ENCODE results near the gene RAB3IP.

The RAB3IP gene

DNA sequence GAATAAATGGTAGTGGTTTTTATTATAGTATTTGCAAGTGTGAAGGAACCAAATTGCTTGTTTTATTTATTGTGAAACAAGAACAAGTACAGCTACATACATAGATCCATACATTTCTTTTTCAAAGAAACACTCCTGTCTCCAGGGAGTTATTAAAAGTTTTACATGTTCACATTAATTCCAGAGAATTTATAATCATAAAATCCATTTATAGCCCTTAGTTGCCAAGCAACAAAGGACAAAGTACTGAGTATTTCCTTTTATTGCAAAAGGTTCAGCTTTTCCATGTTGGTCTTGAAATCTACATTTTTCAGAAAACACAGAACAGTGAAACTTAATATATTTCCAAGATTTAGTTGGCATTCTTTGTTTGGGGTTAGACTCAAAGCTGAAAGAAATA is 95.9 kb downstream of the RAB3IP start:
- no peak overlapping the region for H3K18ac ChIP-seq (ENCODE audit: low read depth in 1 of 2, low read length in 2 of 2)
- H3K4ac ChIP-seq (ENCODE audit: low read depth in 1 of 2, low read length in 2 of 2) = no peak overlapping the region
- H2BK120ac ChIP-seq (ENCODE audit: low read depth, low read length) = no peak overlapping the region
- no peaks in the 10 kb centered on the region for H3K9me3 ChIP-seq (ENCODE audit: control insufficient read depth, low read length)
- H3K36me3 ChIP-seq (ENCODE audit: control insufficient read depth in 1 of 2, insufficient read depth in 2 of 2, low read depth in 1 of 2, low read length in 2 of 2) = no peaks in the 10 kb centered on the region
- H3K23ac ChIP-seq (ENCODE audit: low read length in 2 of 2) = no peak overlapping the region
- peaks cover 3% of the 10 kb centered on the region for H3K4me1 ChIP-seq (ENCODE audit: control insufficient read depth, insufficient read depth, low read depth, low read length)
- no peak overlapping the region for H2BK5ac ChIP-seq (ENCODE audit: low read depth, low read length, poor library complexity, severe bottlenecking)
- H4K8ac ChIP-seq (ENCODE audit: low read length) = no peak overlapping the region
- H3K27me3 ChIP-seq (ENCODE audit: control insufficient read depth in 1 of 2, insufficient read depth in 1 of 2, low read length in 2 of 2) = no peaks in the 10 kb centered on the region
- H3K14ac ChIP-seq (ENCODE audit: low read length in 2 of 2) = no peak overlapping the region
- H2BK12ac ChIP-seq (ENCODE audit: low read length in 2 of 2) = no peak overlapping the region
- H2BK15ac ChIP-seq (ENCODE audit: low read depth, poor library complexity, severe bottlenecking) = no peak overlapping the region
- H3K79me1 ChIP-seq (replicated peaks; ENCODE audit: low read length, poor library complexity, severe bottlenecking) = no peaks in the 10 kb centered on the region
- no peak overlapping the region for H2AFZ ChIP-seq (ENCODE audit: low read depth, low read length)
- H4K91ac ChIP-seq (ENCODE audit: low read length) = no peak overlapping the region
- no peak overlapping the region for H3K9ac ChIP-seq (ENCODE audit: low read length)
- no peak overlapping the region for H3K4me3 ChIP-seq (ENCODE audit: insufficient read depth in 1 of 2, low read depth in 1 of 2, low read length in 2 of 2)
- peak overlapping the region; percentile 75 for H3K27ac ChIP-seq (ENCODE audit: low read length, poor library complexity, severe bottlenecking)
- H2AK5ac ChIP-seq (ENCODE audit: low read length, severe bottlenecking) = no peak overlapping the region
- H3K4me2 ChIP-seq (ENCODE audit: low read length, poor library complexity, severe bottlenecking) = no peak overlapping the region
- DNase-seq = no peak

DNA sequence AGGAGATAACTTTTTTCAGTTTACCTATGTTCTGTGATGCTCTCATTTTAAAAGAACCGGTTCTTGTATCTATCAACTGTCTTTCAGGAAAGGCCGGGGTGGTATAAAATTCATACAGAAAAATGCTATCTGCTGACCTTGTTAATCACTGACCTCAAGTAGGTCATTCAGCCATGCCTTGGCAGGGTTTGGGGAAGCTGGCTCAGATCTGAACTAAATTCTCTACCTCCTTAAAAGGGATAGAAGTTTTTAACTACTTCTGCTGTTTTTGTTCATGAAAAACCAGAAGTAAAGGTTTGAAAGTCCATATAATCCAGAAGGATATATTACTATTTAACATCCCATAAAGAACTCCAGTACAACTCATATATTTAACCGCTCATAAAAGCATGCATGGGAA is 96.4 kb downstream of the RAB3IP start:
- no peak overlapping the region for H2BK5ac ChIP-seq (ENCODE audit: low read depth, low read length, poor library complexity, severe bottlenecking)
- H2AK5ac ChIP-seq (ENCODE audit: low read length, severe bottlenecking) = no peak overlapping the region
- no peak overlapping the region for H3K4me2 ChIP-seq (ENCODE audit: low read length, poor library complexity, severe bottlenecking)
- no peak overlapping the region for H3K18ac ChIP-seq (ENCODE audit: low read depth in 1 of 2, low read length in 2 of 2)
- H3K9ac ChIP-seq (ENCODE audit: low read length) = no peak overlapping the region
- H3K23ac ChIP-seq (ENCODE audit: low read length in 2 of 2) = no peak overlapping the region
- no peak overlapping the region for H4K8ac ChIP-seq (ENCODE audit: low read length)
- no peak overlapping the region for H4K91ac ChIP-seq (ENCODE audit: low read length)
- H3K9me3 ChIP-seq (ENCODE audit: control insufficient read depth, low read length) = no peaks in the 10 kb centered on the region
- peaks cover 3% of the 10 kb centered on the region for H3K4me1 ChIP-seq (ENCODE audit: control insufficient read depth, insufficient read depth, low read depth, low read length)
- WGBS = 100% methylated on average over 2 of the region's 3 CpGs
- no peak overlapping the region for H2AFZ ChIP-seq (ENCODE audit: low read depth, low read length)
- peak overlapping the region; percentile 16 for H3K27ac ChIP-seq (ENCODE audit: low read length, poor library complexity, severe bottlenecking)
- no peaks in the 10 kb centered on the region for H3K36me3 ChIP-seq (ENCODE audit: control insufficient read depth in 1 of 2, insufficient read depth in 2 of 2, low read depth in 1 of 2, low read length in 2 of 2)
- no peak overlapping the region for H2BK15ac ChIP-seq (ENCODE audit: low read depth, poor library complexity, severe bottlenecking)
- no peak overlapping the region for H3K14ac ChIP-seq (ENCODE audit: low read length in 2 of 2)
- H3K4ac ChIP-seq (ENCODE audit: low read depth in 1 of 2, low read length in 2 of 2) = no peak overlapping the region
- no peaks in the 10 kb centered on the region for H3K27me3 ChIP-seq (ENCODE audit: control insufficient read depth in 1 of 2, insufficient read depth in 1 of 2, low read length in 2 of 2)
- no peak overlapping the region for H2BK12ac ChIP-seq (ENCODE audit: low read length in 2 of 2)
- H3K79me1 ChIP-seq (replicated peaks; ENCODE audit: low read length, poor library complexity, severe bottlenecking) = no peaks in the 10 kb centered on the region
- H3K4me3 ChIP-seq (ENCODE audit: insufficient read depth in 1 of 2, low read depth in 1 of 2, low read length in 2 of 2) = no peak overlapping the region
- H2BK120ac ChIP-seq (ENCODE audit: low read depth, low read length) = no peak overlapping the region
- DNase-seq = no peak

DNA sequence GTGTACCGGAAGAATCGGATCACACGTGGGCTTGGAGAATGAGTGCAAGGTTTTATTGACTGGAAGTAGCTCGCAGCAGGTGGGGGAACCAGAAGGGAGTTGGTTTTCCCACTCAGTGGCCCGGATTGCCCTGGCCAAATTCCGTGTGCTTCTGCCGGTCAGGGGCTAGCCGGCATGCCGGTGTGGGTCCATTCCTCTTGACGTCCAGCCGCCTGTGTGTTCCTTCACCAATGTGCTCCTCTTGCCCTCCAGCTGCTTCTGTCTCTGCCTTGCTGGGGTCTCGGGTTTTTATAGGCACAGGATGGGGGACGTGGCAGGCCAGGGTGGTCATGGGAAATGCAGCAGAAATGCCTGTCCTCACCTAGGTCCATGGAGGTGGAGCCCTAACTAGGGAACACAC is 97.4 kb downstream of the RAB3IP start:
- Histone ChIP-seq H2AK5ac (ENCODE audit: low read length, severe bottlenecking) (peak overlapping the region; percentile 8), H3K79me1 (replicated peaks; ENCODE audit: low read length, poor library complexity, severe bottlenecking) (no peaks in the 10 kb centered on the region), H3K27me3 (ENCODE audit: control insufficient read depth in 1 of 2, insufficient read depth in 1 of 2, low read length in 2 of 2) (no peaks in the 10 kb centered on the region), H4K8ac (ENCODE audit: low read length) (no peak overlapping the region), H3K18ac (ENCODE audit: low read depth in 1 of 2, low read length in 2 of 2) (no peak overlapping the region), H3K36me3 (ENCODE audit: control insufficient read depth in 1 of 2, insufficient read depth in 2 of 2, low read depth in 1 of 2, low read length in 2 of 2) (no peaks in the 10 kb centered on the region), H4K91ac (ENCODE audit: low read length) (no peak overlapping the region), H3K4me1 (ENCODE audit: control insufficient read depth, insufficient read depth, low read depth, low read length) (peaks cover 3% of the 10 kb centered on the region), H2BK5ac (ENCODE audit: low read depth, low read length, poor library complexity, severe bottlenecking) (no peak overlapping the region), H2AFZ (ENCODE audit: low read depth, low read length) (no peak overlapping the region), H3K14ac (ENCODE audit: low read length in 2 of 2) (no peak overlapping the region), H3K9me3 (ENCODE audit: control insufficient read depth, low read length) (no peaks in the 10 kb centered on the region), H3K9ac (ENCODE audit: low read length) (no peak overlapping the region), H3K4me3 (ENCODE audit: insufficient read depth in 1 of 2, low read depth in 1 of 2, low read length in 2 of 2) (no peak overlapping the region), H3K27ac (ENCODE audit: low read length, poor library complexity, severe bottlenecking) (no peak overlapping the region), H2BK12ac (ENCODE audit: low read length in 2 of 2) (no peak overlapping the region), H3K4me2 (ENCODE audit: low read length, poor library complexity, severe bottlenecking) (no peak overlapping the region), H3K4ac (ENCODE audit: low read depth in 1 of 2, low read length in 2 of 2) (no peak overlapping the region), H3K23ac (ENCODE audit: low read length in 2 of 2) (no peak overlapping the region), H2BK120ac (ENCODE audit: low read depth, low read length) (no peak overlapping the region), H2BK15ac (ENCODE audit: low read depth, poor library complexity, severe bottlenecking) (no peak overlapping the region)
- no peak for DNase-seq
- WGBS = 89% methylated on average over 12 of the region's 13 CpGs

DNA sequence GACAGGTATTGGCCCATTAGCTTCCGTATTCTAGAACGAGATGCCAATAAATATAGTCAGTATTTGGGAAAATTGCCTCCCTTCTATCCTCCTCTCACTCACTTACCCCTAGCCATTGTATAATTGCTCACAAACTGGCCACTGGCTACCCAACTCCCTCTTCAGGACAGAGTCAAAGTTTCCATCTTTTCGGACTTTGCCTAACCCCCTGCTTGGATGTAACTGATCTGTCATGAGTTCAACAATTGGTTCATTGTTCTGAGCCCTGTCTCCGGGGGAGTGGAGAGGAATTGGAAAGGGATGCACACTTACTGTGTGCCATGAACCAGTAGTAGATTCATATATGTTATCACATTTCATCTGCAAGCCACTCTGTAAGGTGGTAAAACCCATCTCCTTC is 98.5 kb downstream of the RAB3IP start:
- H3K14ac ChIP-seq (ENCODE audit: low read length in 2 of 2) = no peak overlapping the region
- H3K79me1 ChIP-seq (replicated peaks; ENCODE audit: low read length, poor library complexity, severe bottlenecking) = no peaks in the 10 kb centered on the region
- no peak overlapping the region for H3K4me3 ChIP-seq (ENCODE audit: insufficient read depth in 1 of 2, low read depth in 1 of 2, low read length in 2 of 2)
- no peak overlapping the region for H2BK5ac ChIP-seq (ENCODE audit: low read depth, low read length, poor library complexity, severe bottlenecking)
- H2AFZ ChIP-seq (ENCODE audit: low read depth, low read length) = no peak overlapping the region
- 96% methylated on average over 3 of the region's 4 CpGs for WGBS
- no peak overlapping the region for H4K91ac ChIP-seq (ENCODE audit: low read length)
- H4K8ac ChIP-seq (ENCODE audit: low read length) = no peak overlapping the region
- peaks cover 3% of the 10 kb centered on the region for H3K4me1 ChIP-seq (ENCODE audit: control insufficient read depth, insufficient read depth, low read depth, low read length)
- H2BK12ac ChIP-seq (ENCODE audit: low read length in 2 of 2) = no peak overlapping the region
- peak overlapping the region; percentile 22 for H2AK5ac ChIP-seq (ENCODE audit: low read length, severe bottlenecking)
- no peaks in the 10 kb centered on the region for H3K9me3 ChIP-seq (ENCODE audit: control insufficient read depth, low read length)
- no peak overlapping the region for H3K27ac ChIP-seq (ENCODE audit: low read length, poor library complexity, severe bottlenecking)
- no peak overlapping the region for H3K23ac ChIP-seq (ENCODE audit: low read length in 2 of 2)
- no peaks in the 10 kb centered on the region for H3K27me3 ChIP-seq (ENCODE audit: control insufficient read depth in 1 of 2, insufficient read depth in 1 of 2, low read length in 2 of 2)
- H3K18ac ChIP-seq (ENCODE audit: low read depth in 1 of 2, low read length in 2 of 2) = no peak overlapping the region
- H2BK15ac ChIP-seq (ENCODE audit: low read depth, poor library complexity, severe bottlenecking) = no peak overlapping the region
- H3K9ac ChIP-seq (ENCODE audit: low read length) = no peak overlapping the region
- H3K4me2 ChIP-seq (ENCODE audit: low read length, poor library complexity, severe bottlenecking) = no peak overlapping the region
- H3K4ac ChIP-seq (ENCODE audit: low read depth in 1 of 2, low read length in 2 of 2) = no peak overlapping the region
- H2BK120ac ChIP-seq (ENCODE audit: low read depth, low read length) = no peak overlapping the region
- H3K36me3 ChIP-seq (ENCODE audit: control insufficient read depth in 1 of 2, insufficient read depth in 2 of 2, low read depth in 1 of 2, low read length in 2 of 2) = no peaks in the 10 kb centered on the region
- no peak for DNase-seq

All from mesenchymal stem cell (in vitro differentiated cells and primary cell).